Islet precursor cell (in vitro differentiated cells): ENCODE data around the gene CRTC1.
"Not testable (repeated sequence)": the region's sequence is repeated elsewhere in the genome, so short reads cannot be mapped to it uniquely, and the experiment has no call there.

ENCODE experiments used
- DNase-seq: peaks from one replicate; pipeline ENCODE4 v3.0.0-alpha.2; 2018

Gene CRTC1

GRCh38 chr19:18669883-18670282, 13.6 kb upstream of the CRTC1 start:
- no peak for DNase-seq

- DNase-seq, result no peak
Observed at GRCh38 chr19:18670312-18670711, 13.2 kb upstream of the CRTC1 start.

- DNase-seq, result no peak
Observed at GRCh38 chr19:18671303-18672043, 12.0 kb upstream of the CRTC1 start.

DNA sequence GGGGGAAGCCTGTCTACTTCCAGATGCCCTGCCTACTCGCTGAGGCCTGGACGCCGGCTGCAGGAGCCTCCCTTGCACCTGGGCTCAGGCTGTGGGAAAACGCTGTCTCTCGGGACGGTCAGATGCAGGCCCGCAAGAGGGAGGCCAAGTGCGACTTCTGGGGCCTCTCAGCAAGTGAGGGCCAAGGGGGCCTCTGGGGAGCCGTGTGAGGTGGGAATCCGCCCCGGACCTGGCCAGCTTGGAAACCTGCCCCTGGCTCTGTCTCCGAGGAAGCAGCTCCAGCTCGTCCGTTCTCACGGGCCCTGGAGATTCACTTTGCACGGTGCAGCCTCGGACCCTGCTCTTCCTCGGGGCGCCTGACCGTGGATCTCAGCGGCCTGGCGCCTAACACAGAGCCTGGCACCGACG, 11.4 kb upstream of the CRTC1 start:
- DNase-seq, result no peak

GRCh38 chr19:18672606-18673337, 10.7 kb upstream of the CRTC1 start:
- no peak for DNase-seq

DNA sequence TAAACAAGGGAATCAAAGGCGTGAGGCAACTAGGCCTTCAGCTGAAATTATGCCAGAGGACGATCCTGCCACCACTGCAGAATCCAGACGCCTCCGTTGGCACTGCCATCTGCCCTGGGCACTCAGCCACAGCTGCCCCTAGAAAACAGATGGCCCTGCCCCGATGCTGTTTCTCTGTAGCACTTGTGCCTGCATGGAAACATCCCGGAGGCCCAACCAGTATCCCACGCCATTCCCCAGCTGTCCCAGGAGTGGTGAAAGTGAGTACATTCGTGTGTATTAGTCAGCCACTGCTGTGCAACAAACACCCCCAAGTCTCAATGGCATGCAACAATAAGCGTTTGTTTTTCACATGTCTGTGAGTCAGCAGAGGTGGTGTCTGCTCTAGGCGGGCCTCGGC, 8.9 kb upstream of the CRTC1 start:
- no peak for DNase-seq

GRCh38 chr19:18675779-18676178, 7.7 kb upstream of the CRTC1 start:
- no peak for DNase-seq

DNA sequence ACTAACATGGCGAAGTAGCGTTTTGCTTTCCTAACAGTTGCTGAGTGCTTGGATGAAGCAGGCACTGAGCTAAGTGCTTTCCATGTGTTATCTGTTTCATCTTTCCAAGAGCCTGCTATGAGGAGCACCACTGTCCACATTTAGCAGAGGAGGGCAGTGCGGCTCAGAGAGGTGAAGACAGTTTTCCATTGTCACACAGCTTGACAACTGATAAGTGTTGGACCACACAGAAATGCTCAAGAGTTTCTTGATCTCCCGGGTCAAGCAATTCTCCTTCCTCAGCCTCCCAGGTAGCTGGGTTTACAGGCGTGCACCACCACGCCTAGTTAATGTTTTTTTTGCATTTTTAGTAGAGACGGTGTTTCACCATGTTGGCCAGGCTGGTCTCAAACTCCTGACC, 6.8 kb upstream of the CRTC1 start:
- no peak for DNase-seq

GRCh38 chr19:18677156-18677555, 6.3 kb upstream of the CRTC1 start:
- DNase-seq, result no peak

- not testable (repeated sequence) for DNase-seq
Observed at GRCh38 chr19:18680148-18680547, 3.3 kb upstream of the CRTC1 start.

GRCh38 chr19:18682807-18683108, 722 bp upstream of the CRTC1 start:
- no peak for DNase-seq

GRCh38 chr19:18683958-18684641, 620 bp downstream of the CRTC1 start:
- DNase-seq, result no peak

DNA sequence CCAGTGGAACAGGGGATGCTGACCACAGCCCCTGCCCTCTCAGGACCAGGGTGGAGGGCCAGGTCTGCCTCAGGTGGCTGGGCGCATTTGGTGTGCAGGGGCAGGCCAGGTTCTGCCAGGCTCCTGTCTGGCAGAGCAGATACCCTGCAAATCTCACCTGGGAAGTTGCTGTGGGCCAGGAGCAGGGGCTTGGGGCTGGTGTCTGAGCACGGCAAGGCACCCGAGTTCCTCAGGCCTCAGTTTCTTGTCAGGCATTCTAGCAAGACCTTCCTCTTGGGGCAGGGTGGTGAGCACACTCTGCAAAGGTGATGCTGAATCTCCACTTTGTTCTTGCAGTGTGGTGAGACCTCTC, 1.1 kb downstream of the CRTC1 start:
- DNase-seq, result no peak

- no peak for DNase-seq
Observed at GRCh38 chr19:18685597-18686190, 2.2 kb downstream of the CRTC1 start.

DNA sequence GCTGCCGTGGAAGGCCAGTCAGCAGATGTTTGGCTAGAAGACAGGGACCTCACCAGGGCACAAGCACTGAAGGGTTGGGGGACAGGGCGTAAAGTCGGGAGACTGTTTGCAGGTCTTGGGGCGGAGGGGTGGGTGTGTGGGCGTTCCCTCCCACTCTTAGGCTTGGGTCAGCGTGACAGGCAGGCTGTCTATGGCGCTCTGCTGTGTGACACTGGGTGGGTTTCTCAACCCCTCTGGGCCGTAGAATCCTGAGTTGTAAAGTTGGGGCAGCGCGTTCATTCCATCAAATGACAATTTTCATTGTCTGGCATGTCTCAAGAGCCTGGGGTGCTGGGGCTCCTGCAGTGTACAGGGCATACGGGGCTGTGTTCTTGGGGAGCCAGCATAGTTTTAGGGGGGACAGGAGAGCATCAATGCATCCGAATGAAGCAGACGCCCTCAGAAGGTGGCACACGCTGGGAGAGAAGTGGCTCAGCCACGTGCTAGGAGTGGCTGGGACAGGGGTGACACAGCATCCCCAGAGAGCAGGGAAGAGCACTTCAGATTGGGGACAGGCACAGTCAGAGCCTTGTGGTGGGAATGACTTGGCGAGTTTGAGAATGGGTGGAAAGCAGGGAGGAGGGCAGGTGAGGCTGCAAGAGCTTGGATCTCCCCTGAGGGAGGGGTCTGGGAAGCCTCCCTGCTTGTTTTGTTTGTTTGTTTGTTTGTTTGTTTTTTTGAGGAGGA, 4.4 kb downstream of the CRTC1 start:
- DNase-seq, result no peak

- DNase-seq, result no peak
Observed at GRCh38 chr19:18696023-18696422, 12.5 kb downstream of the CRTC1 start.

GRCh38 chr19:18697680-18698079, 14.2 kb downstream of the CRTC1 start:
- DNase-seq, result no peak

GRCh38 chr19:18698321-18699167, 15.1 kb downstream of the CRTC1 start:
- DNase-seq, result no peak

DNA sequence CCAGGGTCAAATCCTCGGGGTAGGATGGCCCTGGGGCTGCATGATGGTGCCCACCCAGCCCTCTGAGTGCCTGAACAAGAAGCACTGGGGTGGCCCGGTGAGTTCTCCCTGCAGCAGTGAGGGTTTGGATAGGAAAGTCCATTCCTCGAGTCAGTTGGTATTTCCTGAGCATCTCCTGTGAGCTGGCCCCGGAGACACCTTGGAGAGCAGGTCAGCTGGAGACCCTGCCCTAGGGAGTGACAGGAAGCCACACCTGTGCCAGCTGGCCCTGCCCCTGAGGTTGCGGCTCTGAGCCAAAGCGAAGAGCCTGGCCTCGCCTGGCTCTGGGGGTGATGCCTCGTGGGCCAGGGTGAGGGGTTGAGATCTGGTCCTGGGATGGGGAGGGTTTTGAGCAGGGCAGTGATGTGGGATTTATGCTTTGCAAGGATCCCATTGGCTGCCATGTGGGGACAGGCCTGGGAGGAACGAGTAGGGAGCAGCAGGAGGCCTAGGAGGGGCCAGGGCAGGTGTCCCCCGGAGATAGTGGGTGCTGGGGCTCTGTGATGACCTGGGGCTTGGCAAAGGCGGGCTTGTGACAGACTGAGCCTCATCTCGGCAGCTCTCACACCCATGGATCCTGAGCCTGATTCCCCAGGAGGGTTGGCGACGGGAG, 16.0 kb downstream of the CRTC1 start:
- no peak for DNase-seq

DNA sequence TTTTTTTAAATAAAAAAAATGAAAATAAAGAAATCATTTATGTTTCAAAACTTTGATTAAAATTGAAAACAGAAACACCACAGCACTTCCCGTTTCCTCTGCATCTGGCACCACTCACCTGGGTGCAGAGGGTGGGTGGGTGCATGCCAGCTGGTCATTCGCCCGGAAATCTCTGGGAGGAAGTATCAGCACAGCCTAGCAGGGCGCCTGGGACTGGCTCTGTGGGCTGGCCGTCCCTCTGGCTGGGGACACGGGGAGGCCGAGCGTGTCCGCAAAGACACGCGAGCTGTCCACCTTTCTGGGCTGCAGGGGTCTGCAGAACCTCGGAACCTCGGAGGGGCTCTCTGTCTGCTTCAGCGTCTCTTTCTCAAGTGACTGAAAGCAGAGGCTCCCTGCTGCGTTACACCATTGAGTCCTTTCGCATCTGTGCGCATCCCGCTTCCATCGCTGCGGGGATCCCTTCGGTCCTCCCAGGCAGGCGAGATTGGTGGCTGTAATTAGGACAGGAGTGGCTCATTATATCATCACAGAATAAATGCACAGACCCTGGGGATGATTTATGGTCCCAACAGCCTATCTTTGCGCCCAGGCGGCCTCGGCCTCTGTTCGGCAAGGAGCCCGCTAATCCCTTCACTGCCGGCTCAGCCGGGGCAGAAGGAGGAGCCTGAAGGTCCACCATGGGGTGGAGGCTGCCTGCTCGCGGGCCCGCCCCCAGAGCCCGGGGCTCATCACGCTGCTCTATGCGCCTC, 17.2 kb downstream of the CRTC1 start:
- DNase-seq, result peak; percentile 76

GRCh38 chr19:18701250-18701608, 17.7 kb downstream of the CRTC1 start:
- DNase-seq, result no peak
